Measurements from ENCODE around the gene C1orf105. TPM values are rescaled to one million over a fixed set of nuclear protein-coding genes. Genes with fewer than 3 reads are reported as not detected.

The C1orf105 gene
- total and polyA plus RNA-seq, 5 donors from 2014 or later, result not detected

- Histone ChIP-seq H3K4me3 (ENCODE audit: low read depth, low read length) (no peak overlapping the region), H3K4me1 (ENCODE audit: control insufficient read depth, insufficient read depth, low read length, poor library complexity, severe bottlenecking) (peaks cover 15% of the 10 kb centered on the region), H3K27ac (ENCODE audit: insufficient read depth, low read length, poor library complexity, severe bottlenecking) (no peak overlapping the region), H3K9me3 (ENCODE audit: control insufficient read depth in 2 of 2, low read length in 2 of 2) (no peaks in the 10 kb centered on the region), H3K27me3 (ENCODE audit: control insufficient read depth, insufficient read depth, low read length) (no peaks in the 10 kb centered on the region), H3K36me3 (ENCODE audit: control insufficient read depth, insufficient read depth, low read length) (no peaks in the 10 kb centered on the region)
- Mint-ChIP-seq H3K4me1 (peaks cover 11 to 26% (median 18%) of the 10 kb centered on the region in 4 donors), H3K36me3 (no peaks in the 10 kb centered on the region), H3K27me3 (no peaks in the 10 kb centered on the region), H3K4me3 (no peak overlapping the region), H3K9me3 (no peaks in the 10 kb centered on the region), H3K27ac (peak overlapping the region in 1 of 3 donors; percentile 58)
- DNase-seq (no peak), ATAC-seq (ENCODE audit: low read depth in 2 of 2) (no peak)
These were observed 32.2 kb downstream of the C1orf105 start for GRCh38 chr1:172452536-172453152.

DNA sequence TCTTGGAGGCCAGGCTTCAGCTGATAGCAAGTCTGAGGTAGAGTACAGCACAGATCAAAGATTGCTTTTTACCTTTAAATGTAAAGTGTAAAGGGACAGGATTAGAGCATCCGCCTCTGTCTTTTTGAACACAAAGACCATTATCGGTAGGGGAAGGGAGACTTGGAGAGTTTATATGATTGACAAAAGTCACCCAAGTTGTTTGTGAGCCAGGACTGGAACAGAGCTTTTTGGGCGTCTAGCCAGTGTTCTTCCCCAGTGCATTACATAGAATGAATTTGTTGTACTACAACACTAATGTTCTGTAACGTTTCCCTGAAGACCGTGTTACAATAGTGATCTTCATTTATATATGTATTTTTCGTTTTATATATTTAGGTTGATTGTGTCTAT, 32.7 kb downstream of the C1orf105 start:
- H3K27me3 Mint-ChIP-seq, result no peaks in the 10 kb centered on the region
- H3K27ac Mint-ChIP-seq, result no peak overlapping the region
- H3K9me3 ChIP-seq (ENCODE audit: control insufficient read depth in 2 of 2, low read length in 2 of 2), result no peaks in the 10 kb centered on the region
- H3K27me3 ChIP-seq (ENCODE audit: control insufficient read depth, insufficient read depth, low read length), result no peaks in the 10 kb centered on the region
- H3K4me3 ChIP-seq (ENCODE audit: low read depth, low read length), result no peak overlapping the region
- no peak overlapping the region for H3K27ac ChIP-seq (ENCODE audit: insufficient read depth, low read length, poor library complexity, severe bottlenecking)
- no peaks in the 10 kb centered on the region for H3K9me3 Mint-ChIP-seq
- no peaks in the 10 kb centered on the region for H3K36me3 ChIP-seq (ENCODE audit: control insufficient read depth, insufficient read depth, low read length)
- peaks cover 11 to 26% (median 18%) of the 10 kb centered on the region in 4 donors for H3K4me1 Mint-ChIP-seq
- H3K4me1 ChIP-seq (ENCODE audit: control insufficient read depth, insufficient read depth, low read length, poor library complexity, severe bottlenecking), result peaks cover 15% of the 10 kb centered on the region
- H3K4me3 Mint-ChIP-seq, result no peak overlapping the region
- H3K36me3 Mint-ChIP-seq, result no peaks in the 10 kb centered on the region
- ATAC-seq (ENCODE audit: low read depth in 2 of 2) (no peak), DNase-seq (no peak)

DNA sequence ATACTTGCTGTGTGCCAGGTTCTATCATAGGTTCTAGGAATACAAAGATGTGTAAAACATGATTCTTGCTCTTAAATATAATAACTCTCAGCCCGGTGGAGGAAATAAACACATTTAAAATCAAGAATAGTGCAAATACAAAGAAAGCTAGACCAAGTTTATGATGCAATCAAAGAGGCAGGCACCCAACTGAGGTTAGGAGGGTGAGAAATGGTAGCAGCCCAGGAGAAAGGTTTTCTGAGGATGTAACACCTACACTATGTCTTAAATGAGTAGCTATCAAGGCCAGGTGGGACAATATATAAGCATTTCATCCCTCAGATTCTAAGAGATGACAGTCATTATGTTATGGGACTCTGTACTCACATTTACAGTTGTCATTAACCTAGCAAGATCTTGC, 33.1 kb downstream of the C1orf105 start:
- Histone ChIP-seq H3K4me1 (ENCODE audit: control insufficient read depth, insufficient read depth, low read length, poor library complexity, severe bottlenecking) (peaks cover 15% of the 10 kb centered on the region), H3K9me3 (ENCODE audit: control insufficient read depth in 2 of 2, low read length in 2 of 2) (no peaks in the 10 kb centered on the region), H3K4me3 (ENCODE audit: low read depth, low read length) (no peak overlapping the region), H3K27me3 (ENCODE audit: control insufficient read depth, insufficient read depth, low read length) (peaks cover under 1% of the 10 kb centered on the region), H3K36me3 (ENCODE audit: control insufficient read depth, insufficient read depth, low read length) (no peaks in the 10 kb centered on the region), H3K27ac (ENCODE audit: insufficient read depth, low read length, poor library complexity, severe bottlenecking) (no peak overlapping the region)
- Mint-ChIP-seq H3K4me3 (no peak overlapping the region), H3K9me3 (no peaks in the 10 kb centered on the region), H3K36me3 (no peaks in the 10 kb centered on the region), H3K27ac (no peak overlapping the region), H3K4me1 (peaks cover 11 to 26% (median 18%) of the 10 kb centered on the region in 4 donors), H3K27me3 (no peaks in the 10 kb centered on the region)
- DNase-seq (no peak), ATAC-seq (ENCODE audit: low read depth in 2 of 2) (no peak)

- Mint-ChIP-seq H3K9me3 (no peaks in the 10 kb centered on the region), H3K27me3 (no peaks in the 10 kb centered on the region), H3K27ac (no peak overlapping the region), H3K36me3 (no peaks in the 10 kb centered on the region), H3K4me1 (peaks cover 9 to 11% (median 9%) of the 10 kb centered on the region in 4 donors), H3K4me3 (no peak overlapping the region)
- H3K27ac ChIP-seq (ENCODE audit: insufficient read depth, low read length, poor library complexity, severe bottlenecking), result no peak overlapping the region
- ATAC-seq (ENCODE audit: low read depth in 2 of 2) (no peak), DNase-seq (no peak)
- no peaks in the 10 kb centered on the region for H3K36me3 ChIP-seq (ENCODE audit: control insufficient read depth, insufficient read depth, low read length)
- peaks cover 12% of the 10 kb centered on the region for H3K27me3 ChIP-seq (ENCODE audit: control insufficient read depth, insufficient read depth, low read length)
- no peak overlapping the region for H3K4me3 ChIP-seq (ENCODE audit: low read depth, low read length)
- peaks cover 7% of the 10 kb centered on the region for H3K4me1 ChIP-seq (ENCODE audit: control insufficient read depth, insufficient read depth, low read length, poor library complexity, severe bottlenecking)
- no peaks in the 10 kb centered on the region for H3K9me3 ChIP-seq (ENCODE audit: control insufficient read depth in 2 of 2, low read length in 2 of 2)
These were observed 35.0 kb downstream of the C1orf105 start for GRCh38 chr1:172455451-172455850.

GRCh38 chr1:172456344-172456769, 35.9 kb downstream of the C1orf105 start:
- Histone ChIP-seq H3K4me1 (ENCODE audit: control insufficient read depth, insufficient read depth, low read length, poor library complexity, severe bottlenecking) (no peaks in the 10 kb centered on the region), H3K4me3 (ENCODE audit: low read depth, low read length) (no peak overlapping the region), H3K9me3 (ENCODE audit: control insufficient read depth in 2 of 2, low read length in 2 of 2) (no peaks in the 10 kb centered on the region), H3K27me3 (ENCODE audit: control insufficient read depth, insufficient read depth, low read length) (peaks cover 12% of the 10 kb centered on the region), H3K36me3 (ENCODE audit: control insufficient read depth, insufficient read depth, low read length) (no peaks in the 10 kb centered on the region), H3K27ac (ENCODE audit: insufficient read depth, low read length, poor library complexity, severe bottlenecking) (no peak overlapping the region)
- H3K36me3 Mint-ChIP-seq, result no peaks in the 10 kb centered on the region
- no peak overlapping the region for H3K4me3 Mint-ChIP-seq
- no peak overlapping the region for H3K27ac Mint-ChIP-seq
- ATAC-seq (ENCODE audit: low read depth in 2 of 2), result no peak
- no peaks in the 10 kb centered on the region for H3K9me3 Mint-ChIP-seq
- no peak for DNase-seq
- H3K27me3 Mint-ChIP-seq, result no peaks in the 10 kb centered on the region
- H3K4me1 Mint-ChIP-seq, result peaks cover under 1 to 6% (median 1%) of the 10 kb centered on the region in 4 donors

GRCh38 chr1:172457479-172458130, 37.1 kb downstream of the C1orf105 start:
- peaks cover 0 to 6% (median 0%) of the 10 kb centered on the region in 4 donors for H3K4me1 Mint-ChIP-seq
- DNase-seq (no peak), ATAC-seq (ENCODE audit: low read depth in 2 of 2) (no peak)
- no peak overlapping the region for H3K27ac ChIP-seq (ENCODE audit: insufficient read depth, low read length, poor library complexity, severe bottlenecking)
- peaks cover 6% of the 10 kb centered on the region for H3K27me3 Mint-ChIP-seq
- no peaks in the 10 kb centered on the region for H3K4me1 ChIP-seq (ENCODE audit: control insufficient read depth, insufficient read depth, low read length, poor library complexity, severe bottlenecking)
- H3K27me3 ChIP-seq (ENCODE audit: control insufficient read depth, insufficient read depth, low read length), result peaks cover 12% of the 10 kb centered on the region
- no peak overlapping the region for H3K4me3 Mint-ChIP-seq
- H3K36me3 ChIP-seq (ENCODE audit: control insufficient read depth, insufficient read depth, low read length), result no peaks in the 10 kb centered on the region
- H3K9me3 ChIP-seq (ENCODE audit: control insufficient read depth in 2 of 2, low read length in 2 of 2), result no peaks in the 10 kb centered on the region
- H3K4me3 ChIP-seq (ENCODE audit: low read depth, low read length), result no peak overlapping the region
- no peaks in the 10 kb centered on the region for H3K36me3 Mint-ChIP-seq
- H3K27ac Mint-ChIP-seq, result no peak overlapping the region
- H3K9me3 Mint-ChIP-seq, result no peaks in the 10 kb centered on the region

- H3K36me3 ChIP-seq (ENCODE audit: control insufficient read depth, insufficient read depth, low read length), result no peaks in the 10 kb centered on the region
- peaks cover 14% of the 10 kb centered on the region for H3K27me3 Mint-ChIP-seq
- H3K4me3 Mint-ChIP-seq, result no peak overlapping the region
- no peaks in the 10 kb centered on the region for H3K9me3 Mint-ChIP-seq
- no peaks in the 10 kb centered on the region for H3K36me3 Mint-ChIP-seq
- peaks cover 19% of the 10 kb centered on the region for H3K27me3 ChIP-seq (ENCODE audit: control insufficient read depth, insufficient read depth, low read length)
- H3K27ac Mint-ChIP-seq, result no peak overlapping the region
- H3K9me3 ChIP-seq (ENCODE audit: control insufficient read depth in 2 of 2, low read length in 2 of 2), result no peaks in the 10 kb centered on the region
- H3K27ac ChIP-seq (ENCODE audit: insufficient read depth, low read length, poor library complexity, severe bottlenecking), result no peak overlapping the region
- H3K4me3 ChIP-seq (ENCODE audit: low read depth, low read length), result no peak overlapping the region
- DNase-seq, result no peak
- H3K4me1 Mint-ChIP-seq, result no peaks in the 10 kb centered on the region
- no peak for ATAC-seq (ENCODE audit: low read depth in 2 of 2)
- H3K4me1 ChIP-seq (ENCODE audit: control insufficient read depth, insufficient read depth, low read length, poor library complexity, severe bottlenecking), result no peaks in the 10 kb centered on the region
These were observed 39.7 kb downstream of the C1orf105 start for GRCh38 chr1:172460177-172460576.

DNA sequence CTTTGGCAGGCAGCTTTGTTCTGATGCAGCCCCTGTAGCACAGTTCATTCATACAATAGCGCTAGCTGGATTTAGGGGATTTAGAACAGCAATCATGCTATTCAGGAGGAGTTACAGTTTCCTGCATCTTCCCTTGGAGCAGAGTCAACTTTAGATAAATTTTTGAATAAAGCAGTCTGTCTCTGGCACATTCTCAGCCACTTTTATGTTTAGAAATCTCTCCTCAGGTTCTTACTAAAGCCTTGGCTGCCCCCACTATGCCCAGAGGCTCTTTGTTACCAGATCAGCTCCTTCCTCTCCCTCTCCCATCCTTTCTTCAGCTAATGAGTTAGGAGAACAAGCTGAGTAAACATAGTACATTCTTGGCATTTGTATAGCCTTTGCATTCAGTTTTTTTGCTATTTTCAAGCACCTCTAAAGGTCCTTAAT, 40.4 kb downstream of the C1orf105 start:
- Histone ChIP-seq H3K27me3 (ENCODE audit: control insufficient read depth, insufficient read depth, low read length) (peaks cover 19% of the 10 kb centered on the region), H3K9me3 (ENCODE audit: control insufficient read depth in 2 of 2, low read length in 2 of 2) (no peaks in the 10 kb centered on the region), H3K27ac (ENCODE audit: insufficient read depth, low read length, poor library complexity, severe bottlenecking) (no peak overlapping the region), H3K36me3 (ENCODE audit: control insufficient read depth, insufficient read depth, low read length) (no peaks in the 10 kb centered on the region), H3K4me1 (ENCODE audit: control insufficient read depth, insufficient read depth, low read length, poor library complexity, severe bottlenecking) (no peaks in the 10 kb centered on the region), H3K4me3 (ENCODE audit: low read depth, low read length) (no peak overlapping the region)
- Mint-ChIP-seq H3K27me3 (peaks cover 20% of the 10 kb centered on the region), H3K36me3 (no peaks in the 10 kb centered on the region), H3K4me1 (no peaks in the 10 kb centered on the region), H3K9me3 (peaks cover 0 to 1% (median 0%) of the 10 kb centered on the region in 7 donors), H3K27ac (no peak overlapping the region), H3K4me3 (no peak overlapping the region)
- no peak for ATAC-seq (ENCODE audit: low read depth in 2 of 2)
- no peak for DNase-seq

Data from CD4-positive, CD25-positive, alpha-beta regulatory T cell (primary cell).